GM21515 (cell line): ENCODE data around the gene MOSMO.
"Not testable (repeated sequence)": the region's sequence is repeated elsewhere in the genome, so short reads cannot be mapped to it uniquely, and the experiment has no call there.

Experiments
- ATAC-seq: cut with Tn5 transposase; IDR thresholded peaks from one replicate; pipeline ENCODE4 v1.9.1; 2021; ENCODE audit not compliant: unreplicated experiment

Gene MOSMO

GRCh38 chr16:22091721-22092120, 83.8 kb downstream of the MOSMO start:
- no peak for ATAC-seq

DNA sequence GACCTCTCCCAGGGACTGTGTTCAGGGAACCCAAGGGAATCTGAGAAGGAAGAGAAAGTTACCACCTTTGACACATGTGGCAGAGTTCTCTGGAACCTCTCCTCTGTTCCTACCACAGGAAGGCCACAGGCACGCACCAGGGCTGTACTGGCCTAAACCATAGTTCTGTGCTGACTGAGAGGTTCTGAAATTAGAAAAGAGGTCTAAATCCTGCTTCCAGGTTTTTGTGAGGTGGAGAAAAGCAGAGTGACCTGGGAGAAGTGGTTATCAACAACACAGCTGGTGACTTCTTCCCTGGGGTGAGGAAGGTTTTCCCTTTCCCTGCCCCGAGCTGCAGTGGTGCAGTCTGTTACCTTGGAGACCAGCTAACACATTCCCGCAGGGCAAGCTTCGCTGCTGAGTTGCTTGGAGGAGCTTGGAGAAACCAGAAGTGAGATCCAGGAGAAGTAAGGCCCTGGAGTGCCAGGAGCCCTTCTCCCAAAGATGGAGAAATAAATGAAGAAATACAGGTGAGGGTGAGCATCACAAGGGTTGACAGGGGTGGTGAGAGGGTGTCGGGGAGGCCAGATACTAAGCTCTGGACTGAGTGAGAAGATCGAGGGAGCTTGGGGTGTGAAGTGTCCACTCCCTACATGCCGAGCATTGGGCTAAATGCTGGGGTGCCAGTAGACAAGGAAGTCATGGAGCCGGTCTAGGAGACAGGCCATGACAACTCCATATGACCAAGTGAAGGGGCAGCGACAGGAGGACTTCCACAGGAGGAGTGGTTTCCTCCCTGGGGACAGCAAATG, 84.4 kb downstream of the MOSMO start, which contains the start of gene VWA3A:
Gene VWA3A, plus strand, starts transcription at position 399 of the 791 bp plus-strand sequence. Its CDS starts 97 bp downstream, at position 496.
- no peak for ATAC-seq

DNA sequence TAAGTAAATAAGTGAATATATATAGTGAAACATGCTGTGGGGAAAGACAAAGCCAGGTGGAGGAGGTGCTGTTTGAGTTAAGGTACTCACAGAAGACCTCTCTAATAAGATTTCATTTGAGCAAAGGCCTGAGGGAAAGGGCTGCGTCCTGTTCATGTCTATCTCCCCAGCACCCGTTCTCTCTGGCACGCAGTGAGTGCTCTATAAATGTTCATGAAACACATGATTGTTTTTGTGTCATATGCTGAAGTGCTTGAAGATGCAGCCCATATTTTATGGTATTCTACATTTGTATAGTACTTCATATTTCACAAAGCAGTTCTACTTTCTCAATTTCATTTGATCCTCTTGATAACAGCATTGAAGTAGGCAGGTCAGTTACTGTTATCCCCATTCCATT, 85.4 kb downstream of the MOSMO start:
- no peak for ATAC-seq

- no peak for ATAC-seq
Observed at GRCh38 chr16:22093996-22094395, 86.1 kb downstream of the MOSMO start.

GRCh38 chr16:22098405-22099255, 90.7 kb downstream of the MOSMO start:
- ATAC-seq = no peak

DNA sequence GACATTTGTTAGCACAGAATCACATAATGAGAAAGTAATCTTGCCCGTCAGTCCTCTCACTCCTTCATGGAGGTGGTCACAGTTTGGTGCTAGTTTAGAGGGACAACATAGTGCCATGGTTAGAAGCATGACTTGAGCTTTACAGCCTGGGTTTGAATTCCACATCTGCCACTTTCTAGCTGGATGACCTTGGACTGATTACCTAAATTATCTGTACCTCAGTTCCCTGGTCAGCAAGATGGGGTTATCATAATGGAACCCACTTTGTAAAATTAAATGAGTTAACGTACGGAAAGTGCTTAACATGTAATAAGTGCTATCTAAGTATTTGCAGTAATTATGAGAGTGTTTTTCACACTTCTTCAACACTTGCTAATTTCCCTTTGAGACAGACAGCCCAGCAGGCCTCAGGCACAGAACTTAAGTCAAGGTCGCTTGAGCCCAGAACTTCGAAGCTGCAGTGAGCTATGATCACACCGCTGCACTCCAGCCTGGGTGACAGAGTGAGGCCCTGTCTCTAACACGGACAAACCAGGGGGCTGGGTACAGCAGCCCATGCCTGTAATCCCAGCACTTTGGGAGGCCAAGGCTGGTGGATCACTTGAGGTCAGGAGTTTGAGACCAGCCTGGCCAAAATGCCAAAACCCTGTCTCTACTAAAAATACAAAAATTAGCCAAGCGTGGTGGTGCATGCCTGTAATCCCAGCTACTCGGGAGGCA, 91.5 kb downstream of the MOSMO start:
- ATAC-seq = no peak

- no peak for ATAC-seq
Observed at GRCh38 chr16:22103441-22103840, 95.5 kb downstream of the MOSMO start.

- ATAC-seq = no peak
Observed at GRCh38 chr16:22109258-22109898, 101.5 kb downstream of the MOSMO start.

- ATAC-seq = not testable (repeated sequence)
Observed at GRCh38 chr16:22111629-22112028, 103.7 kb downstream of the MOSMO start.

- ATAC-seq = no peak
Observed at GRCh38 chr16:22116095-22116700, 108.3 kb downstream of the MOSMO start.

- no peak for ATAC-seq
Observed at GRCh38 chr16:22117609-22118008, 109.7 kb downstream of the MOSMO start.

GRCh38 chr16:22120440-22120839, 112.5 kb downstream of the MOSMO start:
- ATAC-seq = no peak

GRCh38 chr16:22122239-22122638, 114.3 kb downstream of the MOSMO start:
- no peak for ATAC-seq

DNA sequence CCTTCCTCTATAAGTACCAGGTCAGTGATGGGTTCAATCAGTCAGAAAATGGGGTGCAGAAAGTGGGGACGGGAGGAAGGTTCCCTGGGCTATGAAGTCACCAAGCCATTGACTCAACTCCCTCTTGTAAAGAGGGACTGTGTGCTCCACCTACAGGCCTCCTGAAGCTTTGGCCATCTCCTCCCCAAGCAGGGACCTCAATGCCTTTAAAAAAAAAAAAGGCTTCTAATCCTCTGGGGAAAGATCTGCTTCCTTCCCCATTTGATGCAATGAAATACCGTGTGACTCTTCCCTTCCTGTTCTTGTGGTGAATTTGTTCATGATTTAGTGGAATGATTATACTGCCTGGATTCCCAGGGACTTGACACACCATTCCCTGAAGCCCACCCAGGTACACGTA, 115.2 kb downstream of the MOSMO start:
- ATAC-seq = no peak

DNA sequence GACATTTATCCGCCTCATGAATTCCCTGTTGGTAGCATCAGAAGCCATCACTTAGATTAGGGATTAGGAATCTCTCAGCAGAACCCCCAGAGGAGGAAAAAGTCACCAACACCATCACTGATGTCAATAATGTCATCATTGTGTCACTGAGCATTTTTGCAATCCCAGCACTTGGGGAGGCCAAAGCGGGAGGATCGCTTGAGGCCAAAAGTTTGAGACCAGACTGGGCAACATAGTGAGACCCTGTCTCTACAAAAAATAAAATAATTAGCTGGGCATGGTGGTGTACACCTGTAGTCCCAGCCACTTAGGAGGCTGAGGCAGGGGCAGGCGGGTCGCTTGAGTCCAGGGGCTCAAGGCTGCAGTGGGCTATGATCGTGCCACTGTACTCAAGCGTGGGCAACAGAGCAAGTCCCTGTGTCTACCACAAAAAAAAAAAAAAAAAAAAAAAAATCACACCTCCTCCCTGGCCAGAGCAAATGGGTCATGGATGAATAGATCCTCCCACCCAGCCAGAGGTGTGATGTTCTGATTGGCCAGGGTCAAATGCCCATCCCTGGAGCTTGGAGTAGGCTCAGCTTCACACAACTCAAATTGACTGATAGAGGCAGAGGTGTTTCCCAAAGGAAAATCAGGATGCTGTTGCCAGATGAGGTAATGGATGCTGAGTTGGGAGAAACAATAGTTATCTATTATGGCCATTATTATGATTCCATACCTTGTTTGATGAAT, 116.0 kb downstream of the MOSMO start:
- ATAC-seq = no peak

DNA sequence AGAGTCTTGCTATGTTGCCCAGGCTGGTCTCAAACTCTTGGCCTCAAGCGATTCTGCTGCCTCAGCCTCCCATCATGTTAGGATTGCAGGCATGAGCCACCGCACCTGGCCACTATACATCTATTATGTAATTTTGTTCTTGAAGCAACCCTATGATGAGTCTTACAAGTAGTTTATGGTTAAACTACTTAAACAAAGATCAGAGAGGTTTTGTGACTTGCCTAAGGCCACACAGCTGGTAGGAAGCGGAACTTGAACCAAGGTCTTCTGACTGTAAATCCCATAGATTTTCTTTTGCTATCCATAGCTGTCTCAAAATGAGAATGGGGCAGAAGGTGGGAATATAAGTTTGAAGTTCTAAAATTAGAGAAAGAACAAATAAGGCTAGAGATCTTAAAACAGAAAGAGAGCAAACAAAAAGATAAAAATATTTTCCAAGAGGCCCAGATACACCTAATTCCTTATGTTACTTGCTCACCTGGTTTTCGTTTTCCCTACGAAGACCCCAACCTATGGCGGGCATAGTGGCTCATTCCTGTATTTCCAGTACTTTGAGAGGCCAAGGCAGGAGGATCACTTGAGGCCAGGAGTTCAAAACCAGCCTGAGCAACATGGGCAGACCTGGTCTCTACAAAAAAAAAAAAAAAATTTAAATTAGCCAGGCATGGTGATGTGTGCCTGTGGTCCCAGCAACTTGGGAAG, 116.8 kb downstream of the MOSMO start:
- no peak for ATAC-seq

- no peak for ATAC-seq
Observed at GRCh38 chr16:22126037-22126558, 118.2 kb downstream of the MOSMO start.

- not testable (repeated sequence) for ATAC-seq
Observed at GRCh38 chr16:22128537-22128936, 120.6 kb downstream of the MOSMO start.

DNA sequence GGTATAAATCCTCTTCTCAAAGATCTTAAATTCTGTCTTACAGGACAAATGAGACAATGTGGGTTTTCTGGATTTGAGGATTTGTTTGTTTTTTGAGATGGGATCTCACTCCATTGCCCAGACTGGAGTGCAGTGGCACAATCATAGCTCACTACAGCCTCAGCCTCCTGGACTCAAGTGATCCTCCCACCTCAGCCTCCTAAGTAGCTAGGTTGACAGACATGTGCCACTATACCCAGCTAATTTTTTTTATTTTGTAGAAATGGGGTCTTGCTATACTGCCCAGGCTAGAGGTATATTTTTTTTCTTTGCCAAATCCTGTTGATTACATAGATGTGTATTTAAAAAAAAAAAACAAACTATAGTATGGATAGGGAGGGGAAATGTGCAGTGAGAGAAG, 122.6 kb downstream of the MOSMO start:
- ATAC-seq = no peak
